ENCODE measurements around the gene CLTB. TPM values are rescaled to one million over a fixed set of nuclear protein-coding genes. Genes with fewer than 3 reads are reported as not detected.
A peak's percentile ranks its signal among the peaks of the same experiment; 100 is the strongest.

CLTB gene
- total RNA-seq, 1 donor: 63.0 TPM

- peak overlapping the region; percentile 93 for H2AFZ ChIP-seq (ENCODE audit: low read length)
- TF ChIP-seq, protein P1, sequence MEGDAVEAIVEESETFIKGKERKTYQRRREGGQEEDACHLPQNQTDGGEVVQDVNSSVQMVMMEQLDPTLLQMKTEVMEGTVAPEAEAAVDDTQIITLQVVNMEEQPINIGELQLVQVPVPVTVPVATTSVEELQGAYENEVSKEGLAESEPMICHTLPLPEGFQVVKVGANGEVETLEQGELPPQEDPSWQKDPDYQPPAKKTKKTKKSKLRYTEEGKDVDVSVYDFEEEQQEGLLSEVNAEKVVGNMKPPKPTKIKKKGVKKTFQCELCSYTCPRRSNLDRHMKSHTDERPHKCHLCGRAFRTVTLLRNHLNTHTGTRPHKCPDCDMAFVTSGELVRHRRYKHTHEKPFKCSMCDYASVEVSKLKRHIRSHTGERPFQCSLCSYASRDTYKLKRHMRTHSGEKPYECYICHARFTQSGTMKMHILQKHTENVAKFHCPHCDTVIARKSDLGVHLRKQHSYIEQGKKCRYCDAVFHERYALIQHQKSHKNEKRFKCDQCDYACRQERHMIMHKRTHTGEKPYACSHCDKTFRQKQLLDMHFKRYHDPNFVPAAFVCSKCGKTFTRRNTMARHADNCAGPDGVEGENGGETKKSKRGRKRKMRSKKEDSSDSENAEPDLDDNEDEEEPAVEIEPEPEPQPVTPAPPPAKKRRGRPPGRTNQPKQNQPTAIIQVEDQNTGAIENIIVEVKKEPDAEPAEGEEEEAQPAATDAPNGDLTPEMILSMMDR (IDR thresholded peaks at IDR 0.05; ENCODE audit: extremely low read depth, low read depth, low read length): no peak
- no peak overlapping the region for H3K27ac ChIP-seq (ENCODE audit: low read depth, low read length)
- H3K79me2 ChIP-seq (ENCODE audit: insufficient read depth, low read length): peaks cover 9% of the 10 kb centered on the region
- H3K27me3 ChIP-seq (ENCODE audit: insufficient read depth, low read length): no peaks in the 10 kb centered on the region
- peaks cover 14% of the 10 kb centered on the region for H3K36me3 ChIP-seq (ENCODE audit: insufficient read depth, low read length)
- peak overlapping the region; percentile 93 for H3K4me2 ChIP-seq (ENCODE audit: insufficient read depth, low read length)
- H3K4me1 ChIP-seq (ENCODE audit: insufficient read depth, low read length): peaks cover 16% of the 10 kb centered on the region
- H3K4me3 ChIP-seq (ENCODE audit: insufficient read depth, low read length): peak overlapping the region; percentile 87
- no peaks in the 10 kb centered on the region for H4K20me1 ChIP-seq (ENCODE audit: insufficient read depth, low read length)
- H3K9me3 ChIP-seq (ENCODE audit: low read depth, low read length): no peaks in the 10 kb centered on the region
- peak; percentile 36 for DNase-seq (ENCODE audit: insufficient read length, low spot score, missing footprints)
These were observed 50.0 kb downstream of the CLTB start for GRCh38 chr5:176366232-176366894.

GRCh38 chr5:176365351-176366231 is 50.7 kb downstream of the CLTB start, which contains the start of gene ARL10:
TSS of gene ARL10 (plus strand) at chr5:176365487. CDS start at chr5:176365564, 77 bp downstream.
- Histone ChIP-seq H4K20me1 (ENCODE audit: insufficient read depth, low read length) (peaks cover 3% of the 10 kb centered on the region), H3K79me2 (ENCODE audit: insufficient read depth, low read length) (peaks cover 16% of the 10 kb centered on the region), H3K36me3 (ENCODE audit: insufficient read depth, low read length) (peaks cover 14% of the 10 kb centered on the region), H3K4me3 (ENCODE audit: insufficient read depth, low read length) (peak within 1 kb of the TSS; percentile 87), H3K27ac (ENCODE audit: low read depth, low read length) (peak within 1 kb of the TSS; percentile 8), H2AFZ (ENCODE audit: low read length) (peak within 1 kb of the TSS; percentile 93), H3K27me3 (ENCODE audit: insufficient read depth, low read length) (no peaks in the 10 kb centered on the region), H3K4me2 (ENCODE audit: insufficient read depth, low read length) (peak within 1 kb of the TSS; percentile 93), H3K9me3 (ENCODE audit: low read depth, low read length) (no peaks in the 10 kb centered on the region), H3K4me1 (ENCODE audit: insufficient read depth, low read length) (peaks cover 16% of the 10 kb centered on the region)
- TF ChIP-seq, protein P1 (IDR thresholded peaks at IDR 0.05; ENCODE audit: extremely low read depth, low read depth, low read length): no peak
- DNase-seq (ENCODE audit: insufficient read length, low spot score, missing footprints): peak; percentile 97

GRCh38 chr5:176364765-176365350 is 51.5 kb downstream of the CLTB start:
- no peak for DNase-seq (ENCODE audit: insufficient read length, low spot score, missing footprints)
- peaks cover 4% of the 10 kb centered on the region for H4K20me1 ChIP-seq (ENCODE audit: insufficient read depth, low read length)
- peak overlapping the region; percentile 87 for H3K4me3 ChIP-seq (ENCODE audit: insufficient read depth, low read length)
- peaks cover 20% of the 10 kb centered on the region for H3K79me2 ChIP-seq (ENCODE audit: insufficient read depth, low read length)
- H2AFZ ChIP-seq (ENCODE audit: low read length): peak overlapping the region; percentile 93
- TF ChIP-seq, protein P1 (IDR thresholded peaks at IDR 0.05; ENCODE audit: extremely low read depth, low read depth, low read length): no peak
- peak overlapping the region; percentile 8 for H3K27ac ChIP-seq (ENCODE audit: low read depth, low read length)
- H3K36me3 ChIP-seq (ENCODE audit: insufficient read depth, low read length): peaks cover 7% of the 10 kb centered on the region
- no peaks in the 10 kb centered on the region for H3K27me3 ChIP-seq (ENCODE audit: insufficient read depth, low read length)
- H3K4me1 ChIP-seq (ENCODE audit: insufficient read depth, low read length): peaks cover 16% of the 10 kb centered on the region
- H3K9me3 ChIP-seq (ENCODE audit: low read depth, low read length): no peaks in the 10 kb centered on the region
- H3K4me2 ChIP-seq (ENCODE audit: insufficient read depth, low read length): peak overlapping the region; percentile 93

- Histone ChIP-seq H3K4me1 (ENCODE audit: insufficient read depth, low read length) (peaks cover 16% of the 10 kb centered on the region), H2AFZ (ENCODE audit: low read length) (peak overlapping the region; percentile 99), H3K4me3 (ENCODE audit: insufficient read depth, low read length) (peak overlapping the region; percentile 99), H3K27ac (ENCODE audit: low read depth, low read length) (no peak overlapping the region), H3K79me2 (ENCODE audit: insufficient read depth, low read length) (peaks cover 41% of the 10 kb centered on the region), H3K36me3 (ENCODE audit: insufficient read depth, low read length) (peaks cover 12% of the 10 kb centered on the region), H3K27me3 (ENCODE audit: insufficient read depth, low read length) (no peaks in the 10 kb centered on the region), H4K20me1 (ENCODE audit: insufficient read depth, low read length) (peaks cover 14% of the 10 kb centered on the region), H3K4me2 (ENCODE audit: insufficient read depth, low read length) (peak overlapping the region; percentile 93), H3K9me3 (ENCODE audit: low read depth, low read length) (no peaks in the 10 kb centered on the region)
- TF ChIP-seq, protein P1 (IDR thresholded peaks at IDR 0.05; ENCODE audit: extremely low read depth, low read depth, low read length): no peak
- DNase-seq (ENCODE audit: insufficient read length, low spot score, missing footprints): peak; percentile 58
These were observed 54.2 kb downstream of the CLTB start for GRCh38 chr5:176362233-176362490.
